Measurements from ENCODE around the gene SLC7A9. TPM values are rescaled to one million over a fixed set of nuclear protein-coding genes. Genes with fewer than 3 reads are reported as not detected.
"Not testable (repeated sequence)": the region's sequence is repeated elsewhere in the genome, so short reads cannot be mapped to it uniquely, and the experiment has no call there.

The SLC7A9 gene
- total RNA-seq, 2 experiments from 2014 or later, result not detected

DNA sequence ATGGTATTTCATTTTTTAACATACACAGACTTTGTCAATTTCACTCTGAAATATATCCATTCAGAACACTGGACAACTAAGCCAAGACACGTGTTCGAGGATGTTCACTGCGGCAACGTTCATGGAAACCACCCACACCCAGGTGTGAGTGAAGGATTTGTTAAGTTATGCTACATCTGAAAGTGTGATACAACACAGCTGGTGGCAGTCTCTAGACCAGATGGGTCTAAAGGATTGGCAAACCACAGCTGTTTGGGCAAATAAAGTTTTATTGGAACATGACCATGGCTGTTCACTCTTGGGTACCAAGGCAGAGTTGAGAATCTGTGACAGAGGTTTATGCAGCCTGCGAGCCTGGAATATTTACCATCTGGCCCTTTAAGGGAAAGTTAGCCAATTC, 12.0 kb downstream of the SLC7A9 start:
- Histone ChIP-seq H3K9me3 (ENCODE audit: low read length) (no peaks in the 10 kb centered on the region), H3K36me3 (ENCODE audit: insufficient read depth, low read length) (no peaks in the 10 kb centered on the region), H4K20me1 (ENCODE audit: insufficient read depth, low read length) (no peaks in the 10 kb centered on the region), H3K4me2 (ENCODE audit: low read length) (no peak overlapping the region), H3K9me2 (ENCODE audit: insufficient read depth, low read length) (no peaks in the 10 kb centered on the region), H3K79me2 (ENCODE audit: insufficient read depth, low read depth, low read length) (no peaks in the 10 kb centered on the region), H3K4me1 (ENCODE audit: insufficient read depth, low read length, poor library complexity, severe bottlenecking) (no peaks in the 10 kb centered on the region), H2AFZ (ENCODE audit: low read length) (no peak overlapping the region), H3K4me3 (ENCODE audit: low read depth, low read length, poor library complexity, severe bottlenecking) (no peak overlapping the region), H3K27ac (ENCODE audit: low read depth, low read length, poor library complexity, severe bottlenecking) (no peak overlapping the region)
- intact Hi-C loops (cut with micrococcal nuclease; ENCODE audit: unreplicated experiment), result no loop called here
- BruUV-seq (replicated peaks), result no TSS peak
- CTCF ChIA-PET (ENCODE audit: unreplicated experiment), result no interaction called here
- TF ChIP-seq, protein P1, sequence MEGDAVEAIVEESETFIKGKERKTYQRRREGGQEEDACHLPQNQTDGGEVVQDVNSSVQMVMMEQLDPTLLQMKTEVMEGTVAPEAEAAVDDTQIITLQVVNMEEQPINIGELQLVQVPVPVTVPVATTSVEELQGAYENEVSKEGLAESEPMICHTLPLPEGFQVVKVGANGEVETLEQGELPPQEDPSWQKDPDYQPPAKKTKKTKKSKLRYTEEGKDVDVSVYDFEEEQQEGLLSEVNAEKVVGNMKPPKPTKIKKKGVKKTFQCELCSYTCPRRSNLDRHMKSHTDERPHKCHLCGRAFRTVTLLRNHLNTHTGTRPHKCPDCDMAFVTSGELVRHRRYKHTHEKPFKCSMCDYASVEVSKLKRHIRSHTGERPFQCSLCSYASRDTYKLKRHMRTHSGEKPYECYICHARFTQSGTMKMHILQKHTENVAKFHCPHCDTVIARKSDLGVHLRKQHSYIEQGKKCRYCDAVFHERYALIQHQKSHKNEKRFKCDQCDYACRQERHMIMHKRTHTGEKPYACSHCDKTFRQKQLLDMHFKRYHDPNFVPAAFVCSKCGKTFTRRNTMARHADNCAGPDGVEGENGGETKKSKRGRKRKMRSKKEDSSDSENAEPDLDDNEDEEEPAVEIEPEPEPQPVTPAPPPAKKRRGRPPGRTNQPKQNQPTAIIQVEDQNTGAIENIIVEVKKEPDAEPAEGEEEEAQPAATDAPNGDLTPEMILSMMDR (conservative IDR thresholded peaks at IDR 0.05; ENCODE audit: low read length), result no peak
- no peak for TF ChIP-seq EZH2phosphoT487 (IDR thresholded peaks at IDR 0.05; ENCODE audit: borderline replicate concordance, low read depth, low read length)
- POLR2A ChIA-PET, result no interaction called here
- no peak for DNase-seq (ENCODE audit: low spot score)

DNA sequence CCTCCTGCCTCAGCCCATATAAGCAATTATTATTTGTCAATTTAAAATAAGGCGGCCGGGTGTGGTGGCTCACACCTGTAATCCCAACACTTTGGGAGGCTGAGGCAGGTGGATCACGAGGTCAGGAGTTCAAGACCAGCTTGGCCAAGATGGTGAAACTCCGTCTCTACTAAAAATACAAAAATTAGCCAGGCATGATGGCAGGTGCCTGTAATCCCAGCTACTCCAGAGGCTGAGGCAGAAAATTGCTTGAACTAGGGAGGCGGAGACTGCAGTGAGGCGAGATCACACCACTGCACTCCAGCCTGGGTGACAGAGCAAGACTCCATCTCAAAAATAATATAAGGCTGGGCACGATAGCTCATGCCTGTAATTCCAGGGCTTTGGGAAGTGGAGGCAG, 12.7 kb downstream of the SLC7A9 start:
- H3K27ac ChIP-seq (ENCODE audit: low read depth, low read length, poor library complexity, severe bottlenecking); H3K4me2 ChIP-seq (ENCODE audit: low read length); H3K9me3 ChIP-seq (ENCODE audit: low read length); H3K9me2 ChIP-seq (ENCODE audit: insufficient read depth, low read length); POLR2A ChIA-PET; CTCF ChIA-PET (ENCODE audit: unreplicated experiment); DNase-seq (ENCODE audit: low spot score); H3K79me2 ChIP-seq (ENCODE audit: insufficient read depth, low read depth, low read length); H4K20me1 ChIP-seq (ENCODE audit: insufficient read depth, low read length); BruUV-seq (replicated peaks); H3K36me3 ChIP-seq (ENCODE audit: insufficient read depth, low read length); H3K4me3 ChIP-seq (ENCODE audit: low read depth, low read length, poor library complexity, severe bottlenecking); intact Hi-C loops (cut with micrococcal nuclease; ENCODE audit: unreplicated experiment); H2AFZ ChIP-seq (ENCODE audit: low read length); H3K4me1 ChIP-seq (ENCODE audit: insufficient read depth, low read length, poor library complexity, severe bottlenecking): not testable (repeated sequence)

DNA sequence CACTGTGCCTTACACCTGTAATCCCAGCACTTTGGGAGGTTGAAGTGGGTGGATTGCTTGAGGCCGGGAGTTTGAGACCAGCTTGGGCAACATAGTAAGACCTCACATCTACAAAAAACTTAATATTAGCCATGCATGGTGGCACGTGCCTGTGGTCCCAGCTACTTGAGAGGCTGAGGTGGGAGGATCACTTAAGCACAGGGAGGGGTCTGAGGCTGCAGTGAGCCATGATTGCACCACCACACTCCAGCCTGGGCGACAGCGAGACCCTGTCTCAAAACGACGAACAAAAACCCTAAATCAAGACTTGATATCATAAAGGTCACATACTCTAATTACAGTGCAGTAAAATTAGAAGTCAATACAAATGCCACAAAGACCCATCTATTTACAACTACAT, 17.4 kb downstream of the SLC7A9 start:
- Histone ChIP-seq H3K4me1 (ENCODE audit: insufficient read depth, low read length, poor library complexity, severe bottlenecking) (no peaks in the 10 kb centered on the region), H3K9me3 (ENCODE audit: low read length) (no peaks in the 10 kb centered on the region), H2AFZ (ENCODE audit: low read length) (no peak overlapping the region), H3K79me2 (ENCODE audit: insufficient read depth, low read depth, low read length) (no peaks in the 10 kb centered on the region), H3K9me2 (ENCODE audit: insufficient read depth, low read length) (no peaks in the 10 kb centered on the region), H3K36me3 (ENCODE audit: insufficient read depth, low read length) (no peaks in the 10 kb centered on the region), H3K27ac (ENCODE audit: low read depth, low read length, poor library complexity, severe bottlenecking) (no peak overlapping the region), H3K4me2 (ENCODE audit: low read length) (no peak overlapping the region), H4K20me1 (ENCODE audit: insufficient read depth, low read length) (no peaks in the 10 kb centered on the region), H3K4me3 (ENCODE audit: low read depth, low read length, poor library complexity, severe bottlenecking) (no peak overlapping the region)
- intact Hi-C loops (cut with micrococcal nuclease; ENCODE audit: unreplicated experiment), result no loop called here
- CTCF ChIA-PET (ENCODE audit: unreplicated experiment), result no interaction called here
- BruUV-seq (replicated peaks), result no TSS peak
- POLR2A ChIA-PET, result no interaction called here
- no peak for DNase-seq (ENCODE audit: low spot score)
- no peak for TF ChIP-seq EZH2phosphoT487 (IDR thresholded peaks at IDR 0.05; ENCODE audit: borderline replicate concordance, low read depth, low read length)
- TF ChIP-seq, protein P1 (conservative IDR thresholded peaks at IDR 0.05; ENCODE audit: low read length), result no peak

DNA sequence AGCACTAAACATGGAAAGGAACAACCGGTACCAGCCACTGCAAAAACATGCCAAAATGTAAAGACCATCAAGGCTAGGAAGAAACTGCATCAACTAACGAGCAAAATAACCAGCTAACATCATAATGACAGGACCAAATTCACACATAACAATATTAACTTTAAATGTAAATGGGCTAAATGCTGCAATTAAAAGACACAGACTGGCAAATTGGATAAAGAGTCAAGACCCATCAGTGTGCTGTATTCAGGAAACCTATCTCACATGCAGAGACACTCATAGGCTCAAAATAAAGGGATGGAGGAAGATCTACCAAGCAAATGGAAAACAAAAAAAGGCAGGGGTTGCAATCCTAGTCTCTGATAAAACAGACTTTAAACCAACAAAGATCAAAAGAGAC, 21.5 kb downstream of the SLC7A9 start:
- CTCF ChIA-PET (ENCODE audit: unreplicated experiment); H2AFZ ChIP-seq (ENCODE audit: low read length); H3K4me1 ChIP-seq (ENCODE audit: insufficient read depth, low read length, poor library complexity, severe bottlenecking); DNase-seq (ENCODE audit: low spot score); POLR2A ChIA-PET; intact Hi-C loops (cut with micrococcal nuclease; ENCODE audit: unreplicated experiment); H3K36me3 ChIP-seq (ENCODE audit: insufficient read depth, low read length); H3K9me3 ChIP-seq (ENCODE audit: low read length); H3K4me2 ChIP-seq (ENCODE audit: low read length); H3K27ac ChIP-seq (ENCODE audit: low read depth, low read length, poor library complexity, severe bottlenecking); BruUV-seq (replicated peaks); H3K4me3 ChIP-seq (ENCODE audit: low read depth, low read length, poor library complexity, severe bottlenecking); H3K9me2 ChIP-seq (ENCODE audit: insufficient read depth, low read length); H4K20me1 ChIP-seq (ENCODE audit: insufficient read depth, low read length); H3K79me2 ChIP-seq (ENCODE audit: insufficient read depth, low read depth, low read length): not testable (repeated sequence)
